SK-N-SH (cell line): Measurements from ENCODE around the gene TMEFF1. TPM values are rescaled to one million over a fixed set of nuclear protein-coding genes. Genes with fewer than 3 reads are reported as not detected.

Experiments
- CTCF ChIA-PET: fragments of 300-600, 350-600 bp; formaldehyde crosslinking; extraction: SDS; loops from one replicate; lab custom pipeline; 2021; lab: Yijun Ruan, JAX
- POLR2A ChIA-PET: fragments of 350-600 bp; sonication (Branson Sonifier 250); formaldehyde crosslinking; extraction: SDS; loops from one replicate; lab custom pipeline; 2020; ENCODE audit warnings: antibody characterized with exemption, inconsistent platforms; lab: Yijun Ruan, JAX
- DNase-seq: peaks from one replicate; pipeline ENCODE4 v3.0.0; 2012
- H2AFZ ChIP-seq: fragments of 200-600 bp; sonication (generic); 2 replicates; pipeline ENCODE4 v1.8.1; 2016; ENCODE audit warnings: antibody characterized with exemption, mild to moderate bottlenecking, low read depth
- H3F3A ChIP-seq: fragments of 200-600 bp; sonication (generic); replicated peaks from 2 replicates; pipeline ENCODE3; 2016; ENCODE audit warnings: antibody characterized with exemption, mild to moderate bottlenecking; ENCODE audit not compliant: insufficient read depth
- H3K27ac ChIP-seq, 2 experiments: fragments of 200-500 bp in 1 of 2; fragments of 200-600 bp in 1 of 2; sonication (Bioruptor generic) in 1 of 2; sonication (generic), shearing (Covaris generic) in 1 of 2; 2 replicates each; pipeline versions ENCODE4 v1.5.1 to v1.6.1; 2014 to 2016; ENCODE audit warnings: low read depth in 2 of 2, inconsistent platforms in 1 of 2, low read length in 1 of 2, mild to moderate bottlenecking in 1 of 2, mixed read lengths in 1 of 2
- H3K27me3 ChIP-seq: fragments of 200-600 bp; sonication (generic), shearing (Covaris generic); 2 replicates; pipeline ENCODE4 v1.6.1; 2016; ENCODE audit warnings: mixed run types; ENCODE audit not compliant: insufficient read depth
- H3K36me3 ChIP-seq, 2 experiments: fragments of 200-500 bp in 1 of 2; fragments of 200-600 bp in 1 of 2; sonication (Bioruptor generic) in 1 of 2; sonication (generic) in 1 of 2; replicated peaks in 1 of 2; 2 replicates each; pipeline versions ENCODE3 to v1.5.1; 2014 to 2016; ENCODE audit warnings: low read length in 1 of 2, mild to moderate bottlenecking in 1 of 2; ENCODE audit not compliant: insufficient read depth in 2 of 2, control insufficient read depth in 1 of 2
- H3K4me1 ChIP-seq, 2 experiments: fragments of 200-500 bp in 1 of 2; fragments of 200-600 bp in 1 of 2; sonication (Bioruptor generic) in 1 of 2; sonication (generic), shearing (Covaris generic) in 1 of 2; 2 replicates each; pipeline versions ENCODE4 v1.5.1 to v1.6.1; 2014 to 2016; ENCODE audit warnings: low read depth in 1 of 2, low read length in 1 of 2, mixed run types in 1 of 2; ENCODE audit not compliant: insufficient read depth in 2 of 2, control insufficient read depth in 1 of 2
- H3K4me2 ChIP-seq: fragments of 200-600 bp; sonication (generic), shearing (Covaris generic); 2 replicates; pipeline ENCODE4 v1.6.1; 2017; ENCODE audit warnings: mixed run types
- H3K4me3 ChIP-seq, 2 experiments: fragments of 200-500 bp in 1 of 2; fragments of 200-600 bp in 1 of 2; sonication (Bioruptor generic) in 1 of 2; sonication (generic), shearing (Covaris generic) in 1 of 2; 2 replicates each; pipeline versions ENCODE4 v1.5.1 to v1.8.1; 2014 to 2016; ENCODE audit warnings: low read depth in 2 of 2, inconsistent platforms in 1 of 2, low read length in 1 of 2, mild to moderate bottlenecking in 1 of 2, mixed read lengths in 1 of 2, moderate library complexity in 1 of 2
- H3K79me2 ChIP-seq: fragments of 200-600 bp; sonication (generic); 2 replicates; pipeline ENCODE4 v1.8.1; 2017; ENCODE audit warnings: mild to moderate bottlenecking; ENCODE audit not compliant: insufficient read depth
- H3K9ac ChIP-seq: fragments of 200-600 bp; sonication (generic); 2 replicates; pipeline ENCODE4 v1.6.1; 2017; ENCODE audit warnings: mixed run types
- H3K9me2 ChIP-seq: fragments of 200-600 bp; sonication (generic); 2 replicates; pipeline ENCODE4 v1.6.1; 2017; ENCODE audit warnings: mixed run types
- H3K9me3 ChIP-seq: fragments of 200-600 bp; sonication (generic); 2 replicates; pipeline ENCODE4 v1.6.1; 2017; ENCODE audit warnings: mixed run types, mild to moderate bottlenecking, moderate library complexity
- H4K20me1 ChIP-seq: fragments of 200-600 bp; sonication (generic); 2 replicates; pipeline ENCODE4 v1.6.1; 2017; ENCODE audit warnings: mild to moderate bottlenecking, mixed run types; ENCODE audit not compliant: insufficient read depth
- CHD2 ChIP-seq: fragments of 150-350 bp; IDR thresholded peaks from 2 replicates; pipeline ENCODE4 v1.6.1; 2018; ENCODE audit warnings: low read length; ENCODE audit not compliant: partially characterized antibody
- CTCF ChIP-seq: fragments of 200-600 bp; sonication (generic); IDR thresholded peaks from 2 replicates; pipeline ENCODE4 v1.6.1; 2017; ENCODE audit warnings: antibody characterized with exemption, mild to moderate bottlenecking, moderate library complexity
- FOXM1 ChIP-seq: IDR thresholded peaks from 2 replicates; pipeline ENCODE4 v1.4.0; 2012; ENCODE audit warnings: low read depth, mild to moderate bottlenecking
- GABPA ChIP-seq: IDR thresholded peaks from 2 replicates; pipeline ENCODE4 v1.4.0; 2012; ENCODE audit warnings: low read depth, mild to moderate bottlenecking
- GATA2 ChIP-seq: sonication (generic); formaldehyde crosslinking; IDR thresholded peaks from 2 replicates; pipeline ENCODE4 v1.5.0; 2020; ENCODE audit warnings: mild to moderate bottlenecking, missing genetic modification reagents
- IRF3 ChIP-seq: fragments of 150-350 bp; IDR thresholded peaks from 2 replicates; pipeline ENCODE4 v1.6.1; 2016; ENCODE audit warnings: mild to moderate bottlenecking, low read depth, low read length
- NRF1 ChIP-seq: IDR thresholded peaks from 2 replicates; pipeline ENCODE4 v1.6.1; 2012; ENCODE audit warnings: low read depth, mild to moderate bottlenecking, low read length
- PBX3 ChIP-seq: IDR thresholded peaks from 2 replicates; pipeline ENCODE4; 2012
- RAD21 ChIP-seq: IDR thresholded peaks from 2 replicates; pipeline ENCODE4 v1.6.1; 2012; ENCODE audit warnings: mild to moderate bottlenecking, low read length
- RFX5 ChIP-seq: IDR thresholded peaks from 2 replicates; pipeline ENCODE4 v1.6.1; 2012; ENCODE audit warnings: mild to moderate bottlenecking, improper control_type of control experiment, low read length
- RXRA ChIP-seq: IDR thresholded peaks from 2 replicates; pipeline ENCODE4 v1.4.0; 2012; ENCODE audit warnings: low read depth, mild to moderate bottlenecking, borderline replicate concordance
- TCF12 ChIP-seq: IDR thresholded peaks from 2 replicates; pipeline ENCODE4 v1.4.0; 2012
- TEAD4 ChIP-seq: IDR thresholded peaks from 2 replicates; pipeline ENCODE4 v1.4.0; 2012; ENCODE audit warnings: mild to moderate bottlenecking, borderline replicate concordance; ENCODE audit not compliant: insufficient read depth
- WGBS: methylation state at CpG from one replicate; pipeline ENCODE4 v1.1.6; 2017; ENCODE audit warnings: low lambda C conversion rate; 5-methylcytosine and 5-hydroxymethylcytosine counted together
- polyA plus RNA-seq, 3 experiments: library from polyadenylated mRNA; depleted of rRNA; stranded (reverse); fragments of >200 nt; gene quantifications; 2 replicates each; pipeline ENCODE4 v1.2.3, GENCODE V29; 2012
- TF ChIP-seq, protein P1 (sequence below): fragments of 150-350 bp; IDR thresholded peaks from 2 replicates; pipeline ENCODE4 v1.6.1; 2017; ENCODE audit warnings: antibody characterized with exemption, low read length, low read depth, borderline replicate concordance
- TF ChIP-seq, protein P2 (sequence below): IDR thresholded peaks from 2 replicates; pipeline ENCODE4 v1.6.1; 2012; ENCODE audit warnings: mild to moderate bottlenecking, low read depth, low read length, moderate library complexity

TMEFF1 gene
- polyA plus RNA-seq, 1 of the 3 experiments (the other 2 are of a cell fraction) = 2.5 TPM

DNA sequence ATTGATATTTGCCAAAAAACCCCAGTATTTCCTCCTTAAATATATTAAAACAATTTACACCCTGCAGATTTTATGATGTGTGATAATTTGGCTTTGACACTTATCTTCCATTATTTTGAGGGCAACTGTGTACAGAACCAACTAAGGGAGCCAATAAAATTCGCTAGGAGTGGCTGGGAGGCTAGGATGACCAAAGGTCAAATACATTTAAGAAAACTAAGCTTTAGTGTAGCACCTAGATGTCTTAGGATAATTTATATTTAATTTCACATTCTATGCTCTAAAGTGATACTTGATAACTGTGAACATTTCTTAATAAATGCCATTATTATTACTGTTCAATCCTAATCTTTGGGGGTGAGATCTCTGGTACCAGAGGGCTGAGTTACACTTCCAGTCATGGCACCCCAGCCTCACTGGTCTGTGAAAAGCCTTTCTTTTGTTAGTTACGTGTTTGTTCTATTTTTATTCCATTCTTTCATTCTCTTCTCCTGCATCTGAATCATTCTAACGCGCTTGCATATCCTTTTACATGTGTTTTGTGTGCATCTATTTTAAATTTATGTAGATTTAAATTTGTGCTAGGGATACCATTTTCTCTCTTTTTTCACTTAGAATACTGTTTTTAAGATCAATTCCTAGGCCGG is 26.9 kb upstream of the TMEFF1 start:
- no peak for DNase-seq
- Histone ChIP-seq H3K4me3 (no peak overlapping the region), H3K9me3 (no peaks in the 10 kb centered on the region), H3K27ac (no peak overlapping the region), H4K20me1 (peaks cover 61% of the 10 kb centered on the region), H3K79me2 (peaks cover 95% of the 10 kb centered on the region), H3K4me2 (no peak overlapping the region), H3K4me1 (peaks cover 0 to 11% of the 10 kb centered on the region in 2 experiments; a peak in 3 of 4 replicates), H3K9ac (no peak overlapping the region), H3K27me3 (no peaks in the 10 kb centered on the region), H2AFZ (no peak overlapping the region), H3K9me2 (no peaks in the 10 kb centered on the region), H3F3A (no peaks in the 10 kb centered on the region), H3K36me3 (peaks cover 35 to 83% of the 10 kb centered on the region in 2 experiments)
- TF ChIP-seq NRF1 (no peak), TCF12 (no peak), FOXM1 (no peak), GABPA (no peak), IRF3 (no peak), RAD21 (no peak), CHD2 (no peak), GATA2 (CRISPR knock-in tag) (no peak), RXRA (no peak), RFX5 (no peak), TEAD4 (no peak), PBX3 (no peak), CTCF (no peak)
- TF ChIP-seq, protein P1, sequence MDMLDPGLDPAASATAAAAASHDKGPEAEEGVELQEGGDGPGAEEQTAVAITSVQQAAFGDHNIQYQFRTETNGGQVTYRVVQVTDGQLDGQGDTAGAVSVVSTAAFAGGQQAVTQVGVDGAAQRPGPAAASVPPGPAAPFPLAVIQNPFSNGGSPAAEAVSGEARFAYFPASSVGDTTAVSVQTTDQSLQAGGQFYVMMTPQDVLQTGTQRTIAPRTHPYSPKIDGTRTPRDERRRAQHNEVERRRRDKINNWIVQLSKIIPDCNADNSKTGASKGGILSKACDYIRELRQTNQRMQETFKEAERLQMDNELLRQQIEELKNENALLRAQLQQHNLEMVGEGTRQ = no peak
- TF ChIP-seq, protein P2, sequence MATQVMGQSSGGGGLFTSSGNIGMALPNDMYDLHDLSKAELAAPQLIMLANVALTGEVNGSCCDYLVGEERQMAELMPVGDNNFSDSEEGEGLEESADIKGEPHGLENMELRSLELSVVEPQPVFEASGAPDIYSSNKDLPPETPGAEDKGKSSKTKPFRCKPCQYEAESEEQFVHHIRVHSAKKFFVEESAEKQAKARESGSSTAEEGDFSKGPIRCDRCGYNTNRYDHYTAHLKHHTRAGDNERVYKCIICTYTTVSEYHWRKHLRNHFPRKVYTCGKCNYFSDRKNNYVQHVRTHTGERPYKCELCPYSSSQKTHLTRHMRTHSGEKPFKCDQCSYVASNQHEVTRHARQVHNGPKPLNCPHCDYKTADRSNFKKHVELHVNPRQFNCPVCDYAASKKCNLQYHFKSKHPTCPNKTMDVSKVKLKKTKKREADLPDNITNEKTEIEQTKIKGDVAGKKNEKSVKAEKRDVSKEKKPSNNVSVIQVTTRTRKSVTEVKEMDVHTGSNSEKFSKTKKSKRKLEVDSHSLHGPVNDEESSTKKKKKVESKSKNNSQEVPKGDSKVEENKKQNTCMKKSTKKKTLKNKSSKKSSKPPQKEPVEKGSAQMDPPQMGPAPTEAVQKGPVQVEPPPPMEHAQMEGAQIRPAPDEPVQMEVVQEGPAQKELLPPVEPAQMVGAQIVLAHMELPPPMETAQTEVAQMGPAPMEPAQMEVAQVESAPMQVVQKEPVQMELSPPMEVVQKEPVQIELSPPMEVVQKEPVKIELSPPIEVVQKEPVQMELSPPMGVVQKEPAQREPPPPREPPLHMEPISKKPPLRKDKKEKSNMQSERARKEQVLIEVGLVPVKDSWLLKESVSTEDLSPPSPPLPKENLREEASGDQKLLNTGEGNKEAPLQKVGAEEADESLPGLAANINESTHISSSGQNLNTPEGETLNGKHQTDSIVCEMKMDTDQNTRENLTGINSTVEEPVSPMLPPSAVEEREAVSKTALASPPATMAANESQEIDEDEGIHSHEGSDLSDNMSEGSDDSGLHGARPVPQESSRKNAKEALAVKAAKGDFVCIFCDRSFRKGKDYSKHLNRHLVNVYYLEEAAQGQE = no peak
- CTCF ChIA-PET = interaction anchor here (0.7 to 1.5 kb wide), 4 partner anchors 10 to 155 kb away, joined by 3 to 5 read pairs (median 4); partner anchors contain the start of gene TMEFF1
- POLR2A ChIA-PET = no interaction called here
- WGBS = 97% methylated on average over 5 of the region's 5 CpGs
